Stimulated activated CD4-positive, alpha-beta T cell treated with anti-CD3 and anti-CD28 coated beads, Interleukin-15, amount 100 ng/mL, for 24 hours (primary cell): Measurements from ENCODE around the gene MYL5.
A peak's percentile ranks its signal among the peaks of the same experiment; 100 is the strongest.
"Not testable (repeated sequence)": the region's sequence is repeated elsewhere in the genome, so short reads cannot be mapped to it uniquely, and the experiment has no call there.

ENCODE experiments used
- DNase-seq: peaks from one replicate; pipeline ENCODE4 v3.0.0-alpha.2; 2020

MYL5 gene, protein sequence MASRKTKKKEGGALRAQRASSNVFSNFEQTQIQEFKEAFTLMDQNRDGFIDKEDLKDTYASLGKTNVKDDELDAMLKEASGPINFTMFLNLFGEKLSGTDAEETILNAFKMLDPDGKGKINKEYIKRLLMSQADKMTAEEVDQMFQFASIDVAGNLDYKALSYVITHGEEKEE

DNA sequence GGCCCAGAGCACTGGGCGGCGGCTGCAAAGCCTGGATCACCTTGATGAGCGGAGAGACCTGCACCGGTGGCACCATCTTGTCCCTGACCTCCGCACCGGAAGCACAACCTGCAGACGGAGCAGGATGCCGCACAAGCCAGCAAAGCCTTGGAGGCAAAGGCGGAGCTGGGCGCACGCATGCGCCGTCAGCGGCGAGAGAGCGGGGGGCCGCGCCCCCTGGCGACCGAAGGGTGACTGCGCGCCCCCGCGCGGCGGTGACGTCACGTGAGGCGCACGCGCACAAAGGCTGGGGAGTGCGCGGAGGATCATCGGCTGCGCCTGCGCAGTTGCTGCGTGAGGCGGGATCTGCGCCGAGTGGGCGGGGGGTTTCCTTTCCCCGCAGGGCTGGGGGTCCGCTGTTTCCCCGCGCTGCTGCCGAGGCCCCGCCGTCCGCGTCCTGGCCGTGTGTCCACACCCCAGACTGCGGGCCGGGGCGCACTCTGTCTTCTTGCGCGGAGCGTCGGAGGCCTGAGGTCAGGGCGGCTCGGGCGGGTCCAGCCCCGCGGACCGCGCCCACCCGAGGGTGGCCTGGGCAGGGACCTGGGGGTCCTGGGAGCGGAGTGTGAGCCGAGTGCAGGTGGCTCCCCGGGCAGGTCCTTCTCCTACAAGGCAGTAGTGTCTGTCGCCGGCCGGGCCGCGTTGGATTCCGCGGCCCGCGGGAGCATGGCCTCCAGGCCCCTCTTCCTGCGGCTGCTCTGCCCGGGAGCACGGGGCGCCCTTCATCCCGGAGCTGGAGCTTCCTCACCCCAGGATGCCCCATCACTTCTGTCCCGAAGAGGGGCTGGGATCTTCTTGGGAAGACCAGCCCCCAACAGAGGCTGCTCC is at the start of gene MYL5, which contains the start of gene ATP5ME:
MYL5 (plus strand) TSS at position 371 of the 864 bp plus-strand sequence. CDS start 3,485 bp downstream, outside the sequence.
ATP5ME (minus strand) TSS at position 105 of the 864 bp plus-strand sequence; CDS start at position 76, 29 bp downstream.
- peak; percentile 97 for DNase-seq

DNA sequence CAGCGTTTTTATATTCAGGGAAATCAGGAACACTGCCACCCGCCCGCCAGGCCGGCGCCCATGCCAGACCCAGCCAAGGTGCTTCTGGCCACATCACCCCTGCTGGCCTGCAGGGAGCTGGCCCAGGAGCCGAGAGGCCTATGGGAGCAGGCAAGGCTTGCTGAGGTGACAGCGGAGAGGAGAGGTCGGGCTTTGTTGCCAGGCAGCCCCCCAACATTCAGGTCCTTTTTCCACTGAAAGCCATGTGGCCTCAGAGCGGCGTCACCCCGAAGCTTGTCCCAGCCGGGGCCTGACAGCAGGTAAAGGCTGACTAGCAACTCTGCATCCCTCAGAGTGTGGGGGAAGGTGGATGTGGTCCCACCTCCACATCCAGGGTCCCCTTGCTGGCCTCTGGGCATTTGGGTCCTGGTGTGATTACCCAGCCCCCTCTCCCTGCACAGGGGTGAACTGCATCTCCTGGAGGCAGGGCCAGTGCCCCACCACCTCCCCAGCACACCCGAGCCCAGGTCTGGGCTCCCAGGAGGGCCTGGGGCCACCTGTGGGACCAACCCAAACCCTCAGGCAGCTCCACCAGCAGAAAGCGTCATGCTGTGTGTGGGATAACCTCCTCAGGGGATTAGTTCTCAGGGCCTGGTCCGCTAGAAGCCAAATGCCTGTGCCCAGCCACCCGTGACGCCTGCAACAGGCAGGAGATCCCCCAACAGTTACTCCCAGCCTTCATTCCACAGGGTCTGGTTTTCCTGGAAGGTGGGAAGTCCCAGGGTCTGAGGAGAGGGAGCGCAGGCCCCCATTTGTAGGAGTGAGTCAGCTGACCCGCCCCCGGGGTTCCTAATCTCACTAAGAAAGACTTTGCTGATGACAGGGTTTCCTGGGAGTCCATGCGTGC is 49.4 kb upstream of the MYL5 start, which contains the start of gene PDE6B:
PDE6B (plus strand) TSS at position 869 of the 886 bp plus-strand sequence. CDS start 54 bp downstream, outside the sequence.
- DNase-seq: no peak

DNA sequence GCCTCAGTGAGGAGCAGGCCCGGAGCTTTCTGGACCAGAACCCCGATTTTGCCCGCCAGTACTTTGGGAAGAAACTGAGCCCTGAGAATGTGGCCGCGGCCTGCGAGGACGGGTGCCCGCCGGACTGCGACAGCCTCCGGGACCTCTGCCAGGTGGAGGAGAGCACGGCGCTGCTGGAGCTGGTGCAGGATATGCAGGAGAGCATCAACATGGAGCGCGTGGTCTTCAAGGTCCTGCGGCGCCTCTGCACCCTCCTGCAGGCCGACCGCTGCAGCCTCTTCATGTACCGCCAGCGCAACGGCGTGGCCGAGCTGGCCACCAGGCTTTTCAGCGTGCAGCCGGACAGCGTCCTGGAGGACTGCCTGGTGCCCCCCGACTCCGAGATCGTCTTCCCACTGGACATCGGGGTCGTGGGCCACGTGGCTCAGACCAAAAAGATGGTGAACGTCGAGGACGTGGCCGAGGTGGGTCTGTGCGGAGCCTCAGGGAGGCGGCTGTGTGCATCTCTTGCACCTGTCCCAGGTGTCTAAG is 48.6 kb upstream of the MYL5 start:
- no peak for DNase-seq

DNA sequence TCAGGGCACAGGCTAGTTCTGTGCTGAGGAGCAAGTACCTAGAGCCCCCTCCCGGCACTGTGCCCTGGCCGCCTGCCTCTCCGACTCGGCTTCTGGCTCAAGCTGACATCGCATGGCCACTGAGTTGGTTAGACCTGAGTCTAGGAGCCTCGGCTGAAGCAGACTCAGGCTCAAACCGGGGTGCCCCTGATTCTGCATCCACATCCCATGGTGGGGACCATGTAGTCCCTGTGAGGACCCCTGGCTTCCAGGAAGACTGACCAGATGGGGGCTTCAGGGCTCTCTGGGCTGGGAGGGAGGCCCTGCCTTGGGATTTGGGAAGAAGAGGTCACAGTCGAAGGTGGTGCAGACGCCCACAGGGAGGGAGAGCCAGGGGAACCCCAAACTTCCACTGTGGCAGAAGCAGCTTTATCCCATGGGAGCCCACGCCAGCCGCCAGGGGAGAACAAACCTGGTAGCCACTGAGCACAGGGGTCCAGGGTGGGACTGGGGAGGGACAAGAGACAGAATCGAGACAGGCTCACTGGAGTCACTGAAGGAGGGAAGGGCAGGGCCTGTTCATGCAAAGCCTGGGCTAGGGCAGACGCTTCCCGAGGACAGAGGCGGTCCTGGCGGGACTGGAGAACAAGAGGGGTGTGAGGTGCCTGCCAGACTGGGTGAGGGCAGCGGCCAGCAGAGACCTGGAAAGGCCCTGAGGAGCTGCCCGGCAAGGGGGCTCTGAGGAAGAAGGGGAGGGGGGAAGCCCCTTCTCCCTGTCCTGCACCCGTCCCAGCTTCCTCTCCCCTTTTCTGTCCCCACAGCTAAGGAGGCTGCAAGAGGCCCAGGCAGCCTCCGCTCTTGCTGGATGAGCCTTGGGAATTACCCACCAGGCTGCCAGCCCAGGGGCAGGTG is 47.9 kb upstream of the MYL5 start:
- no peak for DNase-seq

DNA sequence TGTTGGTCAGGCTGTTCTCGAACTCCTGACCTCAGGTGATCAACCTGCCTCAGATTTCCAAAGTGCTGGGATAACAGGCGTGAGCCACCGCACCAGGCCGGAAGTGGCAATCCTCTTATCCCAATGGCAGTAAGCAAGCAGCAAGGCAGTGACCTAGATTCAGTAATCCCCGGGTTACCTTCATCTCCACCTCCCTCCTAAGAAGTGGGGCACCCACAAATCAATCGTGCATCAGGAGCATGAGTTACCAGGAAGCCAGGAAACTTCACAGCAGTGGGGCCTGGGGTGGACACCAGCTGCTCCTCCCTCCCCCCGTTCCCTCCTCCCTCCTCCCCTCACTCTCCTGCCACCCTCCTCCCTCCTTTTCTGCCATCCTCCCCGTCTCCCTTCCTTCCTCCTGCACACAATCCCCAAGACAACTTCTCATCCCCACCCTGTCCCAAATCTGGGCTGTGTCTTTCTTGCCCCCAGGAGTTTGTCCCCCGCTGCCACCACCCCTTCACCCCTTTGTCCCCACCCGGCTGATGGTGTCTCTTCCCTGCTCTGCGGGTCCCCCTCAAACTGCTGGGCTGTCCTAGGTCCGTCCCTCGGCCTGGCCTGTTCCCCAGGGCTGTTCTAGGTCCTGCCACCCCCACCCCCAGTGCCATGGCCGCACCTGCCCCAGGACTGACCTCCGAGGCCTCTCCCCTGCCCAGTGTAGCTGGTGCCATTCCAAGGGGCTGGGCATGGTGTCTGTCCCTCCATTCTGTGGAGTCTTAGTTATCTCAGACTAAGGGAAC is 46.8 kb upstream of the MYL5 start:
- DNase-seq: no peak

DNA sequence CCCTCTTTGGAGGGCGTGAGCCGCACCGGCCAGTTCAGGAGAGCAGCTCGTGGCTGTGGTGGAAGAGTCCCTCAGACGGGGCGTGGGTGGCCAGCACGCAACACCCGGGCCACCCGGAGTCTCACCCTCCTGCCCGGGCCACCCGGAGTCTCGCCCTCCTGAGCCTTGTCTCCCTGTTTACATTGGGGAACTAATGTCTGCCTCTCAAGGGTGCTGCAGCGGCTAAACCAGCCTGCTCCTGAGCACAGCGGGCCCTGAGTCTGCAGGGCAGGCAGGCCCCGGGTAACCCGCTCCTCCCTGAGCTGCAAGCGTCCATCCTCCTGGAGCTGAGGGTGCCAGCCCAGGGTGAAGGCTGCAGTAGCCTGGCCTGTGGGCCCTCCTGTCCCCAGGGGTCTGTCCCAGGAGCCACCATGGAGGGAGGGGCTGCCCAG is 46.0 kb upstream of the MYL5 start:
- no peak for DNase-seq

DNA sequence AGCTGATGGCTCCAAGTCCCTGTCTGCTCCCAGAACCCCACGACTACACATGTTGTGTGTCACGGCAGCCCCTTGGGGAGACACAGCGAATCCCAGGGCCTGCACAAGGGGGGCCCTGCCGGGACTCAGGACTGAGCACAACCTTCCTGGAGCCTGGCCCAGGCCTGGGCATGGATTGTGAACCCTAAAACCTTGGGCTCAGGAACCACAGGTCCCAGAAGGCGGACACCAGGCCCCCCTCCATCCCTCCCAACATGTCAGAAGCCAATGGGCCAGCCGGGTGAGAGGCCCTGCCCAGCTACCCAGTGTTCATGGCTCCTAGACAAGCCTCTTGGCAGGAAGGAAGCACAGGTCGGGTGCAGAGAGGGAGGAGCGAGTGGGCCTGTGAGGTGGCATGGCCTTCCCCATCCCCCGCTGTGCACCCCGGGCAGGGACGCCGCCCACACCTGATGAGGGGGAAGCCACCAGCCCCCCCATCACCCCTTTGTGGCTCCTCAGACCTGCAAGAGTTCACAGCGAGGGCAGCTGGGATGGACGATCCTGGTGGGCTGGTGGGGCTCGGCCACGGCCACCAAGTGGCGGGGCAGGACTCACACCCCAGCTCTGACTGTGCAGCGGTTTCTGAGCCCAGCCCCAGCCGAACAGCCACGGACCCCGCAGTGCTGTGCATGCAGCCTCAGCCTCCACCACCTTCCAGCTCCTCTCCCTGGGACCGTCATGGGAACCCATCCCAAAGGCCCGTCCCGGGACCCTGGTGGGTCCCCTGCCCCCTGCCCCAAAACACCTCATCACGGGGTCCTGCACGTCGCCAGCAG is 45.3 kb upstream of the MYL5 start:
- no peak for DNase-seq

DNA sequence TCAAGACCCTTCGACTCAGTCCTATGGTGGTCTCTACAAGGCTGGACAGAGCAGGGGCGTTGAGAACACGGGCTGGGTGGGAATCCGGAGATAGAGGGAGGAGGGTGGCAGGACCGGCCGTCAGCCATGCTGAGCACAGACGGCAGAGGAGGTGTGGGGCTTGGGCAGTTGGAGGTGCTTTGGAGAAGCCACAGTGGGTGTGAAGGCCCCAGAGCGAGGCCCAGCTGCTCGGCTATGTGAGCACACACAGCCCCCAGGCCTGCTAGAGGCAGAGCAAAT is 44.8 kb upstream of the MYL5 start:
- DNase-seq: no peak

DNA sequence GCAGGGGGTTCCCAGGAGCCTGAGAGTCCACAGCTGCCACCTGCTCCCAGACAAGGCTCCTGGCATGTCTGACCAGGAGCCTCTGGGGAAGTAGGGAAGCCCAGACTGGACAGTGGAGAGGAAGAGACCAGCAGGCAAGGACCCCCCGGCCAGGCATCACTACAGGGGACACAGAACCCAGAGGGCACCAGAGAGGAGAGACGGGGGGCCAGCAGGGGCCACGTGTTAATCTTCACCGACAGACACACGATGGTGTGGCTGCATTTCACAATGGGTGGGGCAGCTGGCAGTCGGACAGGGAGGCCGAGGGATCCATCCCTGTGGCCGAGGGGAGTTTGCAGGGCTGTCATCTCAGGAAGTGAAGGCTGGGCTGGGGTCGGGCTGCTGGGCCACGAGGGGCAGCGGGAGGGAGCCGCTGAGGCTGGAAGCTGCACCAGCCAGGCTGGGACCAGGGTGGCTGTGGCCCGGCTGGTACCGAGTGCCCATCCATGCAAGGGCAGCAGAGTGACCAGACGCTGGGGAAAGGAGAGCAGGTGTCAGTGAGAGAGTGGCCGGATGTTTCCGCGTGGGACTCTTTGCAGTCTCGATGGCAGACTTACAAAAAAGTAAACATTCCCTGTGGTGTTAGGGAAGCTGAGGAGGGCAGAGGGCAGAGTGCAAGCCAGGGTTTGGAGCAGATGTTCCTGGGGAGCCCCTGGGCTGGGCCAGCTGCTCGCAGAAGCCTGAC is 44.3 kb upstream of the MYL5 start:
- DNase-seq: no peak

DNA sequence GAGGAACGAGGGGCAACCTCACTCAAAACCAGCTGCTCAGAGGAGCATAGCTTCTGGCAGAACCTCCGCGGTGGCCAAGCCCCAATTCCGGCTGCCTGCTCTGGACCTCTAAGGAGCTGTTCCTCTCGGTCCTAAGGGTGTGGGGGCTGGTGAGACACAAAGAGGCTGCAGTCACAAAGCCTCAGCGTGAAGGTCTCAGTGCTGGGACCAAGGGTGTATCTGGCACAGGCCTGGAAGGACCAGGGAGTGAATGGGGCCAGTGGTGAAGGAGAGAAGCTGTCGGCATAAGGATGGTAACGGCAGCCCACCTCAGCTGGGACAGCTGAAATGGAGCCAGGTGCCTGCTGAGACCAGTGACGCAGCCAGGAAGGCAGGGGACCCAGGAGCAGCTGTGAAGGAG is 43.7 kb upstream of the MYL5 start:
- DNase-seq: no peak

DNA sequence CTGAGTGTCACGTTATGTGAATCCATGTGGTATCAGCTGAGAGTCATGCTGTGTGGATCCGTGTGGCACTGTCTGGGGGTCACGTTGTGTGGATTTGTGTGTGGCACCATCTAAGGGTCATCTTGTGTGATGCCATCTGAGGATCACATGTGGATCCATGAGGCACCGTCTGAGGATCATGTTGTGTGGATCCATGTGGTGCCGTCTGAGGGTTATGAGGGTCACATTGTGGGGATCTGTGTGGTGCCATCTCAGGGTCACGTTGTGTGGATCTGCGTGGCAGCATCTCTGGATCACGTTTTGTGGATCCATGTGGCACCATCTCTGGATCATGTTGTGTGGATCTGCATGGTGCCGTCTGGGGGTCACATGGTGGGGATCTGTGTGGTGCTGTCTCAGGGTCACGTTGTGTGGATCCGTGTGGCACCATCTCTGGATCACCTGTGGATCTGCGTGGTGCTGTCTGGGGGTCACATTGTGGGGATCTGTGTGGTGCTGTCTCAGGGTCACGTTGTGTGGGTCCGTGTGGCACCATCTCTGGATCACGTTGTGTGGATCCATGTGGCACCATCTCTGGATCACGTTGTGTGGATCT is 42.0 kb upstream of the MYL5 start:
- no peak for DNase-seq

DNA sequence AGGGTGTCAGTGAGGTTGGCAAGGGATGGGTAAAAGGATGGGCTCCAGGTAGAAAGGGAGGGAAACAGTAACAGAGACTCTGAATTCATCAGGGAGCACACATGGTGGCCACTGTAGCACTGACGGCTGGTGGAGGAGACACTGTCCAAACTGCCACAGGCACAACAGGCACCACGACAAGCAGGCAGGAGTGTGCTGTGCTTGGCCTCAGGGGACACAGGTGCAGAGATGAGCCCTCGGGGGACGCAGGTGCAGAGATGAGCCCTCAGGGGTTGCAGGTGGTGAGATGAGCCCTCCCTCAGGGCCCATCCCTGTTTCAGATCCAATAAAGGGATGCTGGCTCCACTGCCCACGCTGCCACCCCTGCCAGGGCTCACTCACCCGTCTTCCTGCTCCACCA is 41.4 kb upstream of the MYL5 start:
- DNase-seq: no peak

DNA sequence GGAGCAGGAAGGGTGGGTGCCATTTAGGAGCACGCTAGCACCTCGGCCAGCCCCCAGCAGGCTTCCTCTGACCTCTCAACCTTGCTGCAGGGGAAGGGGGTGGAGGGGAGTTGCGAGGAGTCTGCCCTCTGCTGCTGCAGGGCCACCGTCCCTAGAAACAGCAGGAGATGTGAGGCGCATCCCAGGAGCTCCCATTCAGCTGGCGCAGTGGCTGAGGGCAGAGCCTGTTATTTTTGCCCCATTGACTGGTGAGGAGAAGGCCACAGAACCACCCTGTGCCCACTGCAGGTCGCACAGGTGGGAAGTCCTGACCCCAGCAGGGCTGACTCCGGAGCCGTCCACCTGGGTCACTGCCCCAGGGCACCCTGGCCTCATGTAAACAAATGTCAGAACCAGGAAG is 40.9 kb upstream of the MYL5 start:
- DNase-seq: no peak

DNA sequence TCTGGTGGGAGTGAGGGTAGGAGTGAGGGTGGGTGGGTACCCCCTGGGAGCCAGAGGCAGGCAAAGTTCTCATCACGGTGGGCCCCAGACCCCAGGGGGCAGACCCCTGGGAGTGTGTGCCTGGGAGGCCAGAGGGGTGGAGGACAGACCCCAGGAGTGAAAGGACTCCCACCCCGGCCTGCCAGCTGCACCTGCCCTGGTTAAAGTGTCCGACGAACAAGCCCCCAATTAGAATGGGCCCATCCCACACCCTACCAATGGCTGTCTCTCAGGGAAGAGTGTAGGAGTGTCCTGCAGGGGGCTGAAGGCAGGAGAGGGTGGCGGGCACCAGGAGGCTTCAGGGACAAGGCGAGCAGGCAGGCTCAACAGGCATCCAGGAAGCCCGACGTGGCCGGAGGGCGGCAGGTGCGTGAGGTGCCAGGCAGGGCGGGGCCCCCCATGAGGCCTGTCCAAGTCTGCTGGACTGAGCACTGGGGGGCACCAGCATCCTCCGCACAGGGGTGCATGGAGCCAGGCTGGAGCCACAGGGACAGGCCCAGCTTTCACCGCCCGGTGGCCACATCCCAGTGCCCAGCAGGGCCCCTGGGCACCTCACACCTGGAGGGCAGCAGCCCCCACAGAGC is 40.3 kb upstream of the MYL5 start:
- DNase-seq: no peak

DNA sequence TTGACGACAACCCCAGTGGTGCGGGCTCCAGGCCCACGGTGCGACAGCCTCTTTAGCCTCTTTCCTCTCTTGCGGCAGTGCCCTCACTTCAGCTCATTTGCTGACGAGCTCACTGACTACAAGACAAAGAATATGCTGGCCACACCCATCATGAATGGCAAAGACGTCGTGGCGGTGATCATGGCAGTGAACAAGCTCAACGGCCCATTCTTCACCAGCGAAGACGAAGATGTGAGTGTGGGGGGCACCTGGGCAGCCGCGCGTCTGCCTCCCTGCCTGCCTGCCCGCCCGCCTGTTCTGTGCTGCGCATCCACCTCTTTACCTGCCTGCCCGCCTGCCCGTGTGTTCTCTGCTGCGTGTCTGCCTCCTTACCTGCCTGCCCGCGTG is 39.8 kb upstream of the MYL5 start:
- no peak for DNase-seq

DNA sequence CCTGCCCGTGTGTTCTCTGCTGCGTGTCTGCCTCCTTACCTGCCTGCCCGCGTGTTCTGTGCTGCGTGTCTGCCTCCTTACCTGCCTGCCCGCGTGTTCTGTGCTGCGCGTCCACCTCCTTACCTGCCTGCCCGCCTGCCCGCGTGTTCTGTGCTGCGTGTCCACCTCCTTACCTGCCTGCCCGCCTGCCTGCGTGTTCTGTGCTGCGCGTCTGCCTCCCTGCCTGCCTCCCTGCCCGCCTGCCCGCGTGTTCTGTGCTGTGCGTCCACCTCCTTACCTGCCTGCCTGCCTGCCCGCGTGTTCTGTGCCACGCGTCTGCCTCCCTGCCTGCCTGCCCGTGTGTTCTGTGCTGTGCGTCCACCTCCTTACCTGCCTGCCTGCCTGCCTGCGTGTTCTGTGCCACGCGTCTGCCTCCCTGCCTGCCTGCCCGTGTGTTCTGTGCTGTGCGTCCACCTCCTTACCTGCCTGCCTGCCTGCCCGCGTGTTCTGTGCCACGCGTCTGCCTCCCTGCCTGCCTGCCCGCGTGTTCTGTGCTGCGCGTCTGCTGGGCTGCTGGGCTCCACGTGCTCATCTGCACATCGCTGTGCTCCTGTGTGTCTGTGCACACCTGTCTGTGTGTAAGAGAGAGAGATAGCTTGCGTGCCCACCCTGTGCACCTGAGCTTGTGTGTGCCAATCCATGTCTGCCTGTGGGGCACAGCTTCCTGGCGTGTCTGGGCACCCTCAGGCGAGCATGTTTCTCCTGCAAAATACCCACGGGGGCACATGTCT is 39.1 kb upstream of the MYL5 start:
- not testable (repeated sequence) for DNase-seq

DNA sequence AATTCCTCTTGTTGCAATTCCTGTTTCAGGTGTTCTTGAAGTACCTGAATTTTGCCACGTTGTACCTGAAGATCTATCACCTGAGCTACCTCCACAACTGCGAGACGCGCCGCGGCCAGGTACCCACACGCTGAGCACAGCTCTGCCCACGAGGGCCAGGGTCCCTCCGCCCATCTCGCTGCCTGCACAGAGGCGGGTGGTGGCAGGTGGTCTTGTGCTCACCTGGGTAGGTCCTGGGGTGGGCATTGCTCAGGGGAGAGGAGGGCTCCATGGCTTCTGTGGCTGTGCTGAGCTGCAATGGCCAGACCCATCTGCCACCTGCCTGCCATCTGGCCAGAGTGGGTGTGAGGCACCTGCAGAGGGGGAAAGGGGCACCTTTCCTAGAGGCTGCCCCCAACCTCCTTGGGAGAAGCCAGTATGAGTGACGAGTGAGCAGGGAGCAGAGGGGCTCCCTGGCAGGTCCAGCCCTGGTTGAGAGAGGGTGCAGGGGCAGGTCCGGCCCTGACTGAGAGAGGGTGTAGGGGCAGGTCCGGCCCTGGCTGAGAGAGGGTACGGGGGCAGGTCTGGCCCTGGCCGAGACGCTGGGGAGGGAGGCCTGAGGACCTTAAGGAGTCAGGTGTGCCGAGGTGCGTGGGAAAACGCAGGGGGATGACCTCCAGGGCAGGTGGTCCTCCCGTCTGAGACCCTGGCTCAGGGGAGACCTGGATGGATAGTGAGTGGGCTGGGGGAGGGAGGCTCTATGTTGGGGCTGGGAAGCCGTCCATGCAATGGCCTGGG is 38.3 kb upstream of the MYL5 start:
- no peak for DNase-seq
